HG02840 (cell line): Measurements from ENCODE around the gene AK1.

Source experiments
- ATAC-seq: cut with Tn5 transposase; IDR thresholded peaks from one replicate; pipeline ENCODE4 v1.9.1; 2021; ENCODE audit warnings: mild to moderate bottlenecking, moderate library complexity, moderate number of reproducible peaks; ENCODE audit not compliant: unreplicated experiment, low FRiP score

The AK1 gene

DNA sequence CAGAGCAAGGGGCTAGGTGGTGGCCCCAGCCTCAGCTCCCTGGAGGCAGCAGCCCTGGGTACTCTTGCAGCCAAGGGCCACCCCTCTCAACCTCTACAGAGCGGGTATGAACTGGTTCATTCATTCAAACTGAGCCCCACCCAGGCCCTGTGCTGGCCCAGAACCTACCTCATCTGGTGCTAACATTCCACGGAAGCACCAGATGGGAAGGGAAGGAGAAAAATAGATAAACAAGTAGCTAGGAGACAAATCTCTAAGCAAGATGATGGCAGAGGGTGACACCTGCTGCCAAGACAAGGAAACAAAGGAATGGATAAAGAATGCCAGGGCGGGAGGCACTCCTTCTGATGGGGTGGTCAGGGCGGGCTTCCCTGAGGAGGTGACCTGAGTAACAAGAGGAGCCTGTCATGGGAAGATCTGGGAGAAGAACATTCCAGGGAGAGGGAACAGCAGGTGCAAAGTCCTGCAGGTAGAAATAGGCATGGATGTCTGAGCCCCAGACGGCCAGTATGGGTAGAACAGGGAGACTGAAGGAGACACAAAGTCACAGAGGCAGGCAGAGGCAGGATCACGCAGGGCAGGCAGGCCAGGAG, 33.2 kb upstream of the AK1 start:
- ATAC-seq = no peak

DNA sequence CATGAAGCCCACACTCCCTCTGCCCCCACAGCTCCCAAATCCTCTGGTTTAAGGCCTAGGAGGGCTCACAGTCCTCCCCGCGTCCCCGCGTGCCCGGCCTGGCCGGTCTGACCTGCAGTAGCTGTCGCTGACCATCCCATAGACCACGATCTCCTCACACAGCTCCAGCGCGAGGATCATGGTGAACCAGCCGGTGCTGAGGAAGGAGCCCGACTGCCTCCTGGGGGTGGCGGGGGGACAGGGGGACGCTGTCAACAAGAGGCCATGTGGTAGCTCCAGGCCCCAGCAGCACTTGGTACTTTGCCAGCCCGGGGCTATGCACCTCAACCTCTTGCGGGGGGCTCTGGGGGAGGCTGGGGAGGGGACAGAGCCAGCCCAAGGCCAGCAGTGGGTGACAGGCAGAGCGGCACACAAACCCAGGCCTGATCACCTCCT, 32.4 kb upstream of the AK1 start:
- ATAC-seq = no peak

DNA sequence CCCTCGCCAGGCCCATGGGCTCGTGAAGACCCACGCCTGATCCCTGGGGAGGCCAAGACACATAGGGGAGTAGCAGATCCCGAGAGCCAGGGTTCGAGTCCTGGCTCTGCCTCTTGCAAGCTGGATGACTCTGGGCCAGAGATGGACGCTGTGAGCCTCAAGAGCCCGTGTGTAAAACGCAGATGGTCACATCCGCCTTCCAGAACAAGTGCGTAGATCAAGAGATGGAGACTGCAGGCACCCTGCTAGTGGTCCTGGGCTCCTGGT, 31.1 kb upstream of the AK1 start:
- ATAC-seq = no peak

DNA sequence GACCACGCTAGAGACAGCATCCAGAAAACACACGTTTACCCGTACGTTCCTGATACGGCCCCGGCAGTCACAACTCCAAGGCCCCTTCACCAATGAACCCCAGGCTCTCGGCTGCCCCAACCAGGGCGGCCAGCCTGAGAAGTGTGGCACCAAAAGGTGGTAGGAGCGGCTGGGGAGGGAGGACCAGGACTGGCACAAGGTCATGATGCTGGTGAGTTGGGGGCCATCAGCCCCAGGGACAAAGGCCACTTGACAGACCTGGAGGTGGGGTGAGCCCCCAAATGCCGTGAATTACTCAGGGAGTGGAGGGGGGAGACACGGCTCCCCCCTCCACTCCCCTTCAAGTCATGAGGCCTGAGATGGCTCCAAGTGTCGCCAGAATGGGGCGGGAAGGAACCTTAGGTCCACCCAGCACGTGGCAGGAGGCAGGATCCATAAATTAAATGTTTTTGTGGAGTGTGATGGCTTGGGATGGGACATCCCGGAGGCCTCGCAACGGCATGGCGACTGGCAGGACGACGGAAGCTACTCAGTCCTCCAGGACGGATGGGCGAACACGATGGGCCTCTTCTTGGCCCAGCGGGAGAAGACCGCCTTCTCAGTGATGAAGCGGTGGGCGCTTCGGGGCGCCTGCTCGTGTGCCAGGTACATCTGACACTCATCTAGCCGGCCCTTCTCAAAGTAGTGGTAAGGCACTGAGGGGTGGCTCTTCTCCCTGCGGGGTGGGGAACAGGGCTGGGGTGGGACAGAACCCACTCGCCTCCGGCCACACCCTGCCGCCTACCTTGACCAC, 30.6 kb upstream of the AK1 start:
- no peak for ATAC-seq

DNA sequence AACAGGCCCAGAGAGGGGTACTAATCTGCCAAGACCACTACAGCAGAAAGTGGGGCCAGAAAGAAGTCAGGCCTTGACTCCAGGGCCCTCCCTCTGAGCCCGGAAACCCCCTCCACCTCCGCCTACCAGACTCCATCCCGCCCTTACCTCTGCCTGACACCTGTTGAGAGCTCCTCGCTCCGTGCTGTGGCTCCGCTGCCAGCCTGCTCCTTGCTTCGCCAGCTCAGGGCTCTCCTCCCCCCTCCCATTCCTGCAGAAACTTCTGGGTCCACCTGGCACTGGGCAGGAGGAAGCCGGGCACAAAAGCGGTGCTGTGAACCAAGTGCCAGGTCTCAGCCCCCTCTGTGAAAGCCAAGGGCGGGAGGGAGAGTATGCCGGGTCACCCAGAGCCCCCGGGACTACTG, 28.3 kb upstream of the AK1 start:
- ATAC-seq = no peak

DNA sequence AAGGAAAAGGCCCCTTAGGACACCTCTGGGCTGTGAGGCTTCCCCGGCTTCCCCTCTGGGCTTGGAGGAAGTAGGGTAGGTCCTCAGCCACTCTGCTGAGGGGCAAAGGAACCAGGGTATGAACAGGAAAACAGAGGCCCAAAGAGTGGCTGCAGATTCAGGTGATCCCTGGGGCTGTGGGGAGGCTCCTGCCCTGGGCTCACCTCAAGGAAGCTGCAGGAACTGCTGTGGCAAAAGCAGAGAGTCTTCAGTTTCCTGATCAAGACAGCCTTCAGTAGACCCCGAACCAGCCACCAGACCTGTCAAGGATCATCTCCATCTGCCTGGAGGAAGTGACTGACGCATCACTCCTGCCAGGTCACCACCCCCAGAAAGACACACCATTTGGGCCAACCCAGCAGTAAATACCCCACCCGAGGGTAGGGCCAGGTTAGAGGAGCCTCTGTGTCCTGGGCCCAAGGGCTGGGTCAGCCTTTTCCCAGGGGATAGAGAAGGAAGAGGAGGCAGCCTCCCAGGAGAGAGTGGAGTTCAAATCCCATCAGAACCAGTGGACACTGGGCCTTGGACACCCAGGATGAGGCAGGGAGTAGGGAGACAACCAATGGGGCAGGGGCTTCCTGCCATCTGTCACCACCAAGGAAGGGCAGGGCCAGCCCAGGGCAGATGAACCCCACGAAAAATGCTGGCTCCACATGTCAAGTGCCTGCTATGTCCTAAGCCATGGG, 27.7 kb upstream of the AK1 start:
- no peak for ATAC-seq

DNA sequence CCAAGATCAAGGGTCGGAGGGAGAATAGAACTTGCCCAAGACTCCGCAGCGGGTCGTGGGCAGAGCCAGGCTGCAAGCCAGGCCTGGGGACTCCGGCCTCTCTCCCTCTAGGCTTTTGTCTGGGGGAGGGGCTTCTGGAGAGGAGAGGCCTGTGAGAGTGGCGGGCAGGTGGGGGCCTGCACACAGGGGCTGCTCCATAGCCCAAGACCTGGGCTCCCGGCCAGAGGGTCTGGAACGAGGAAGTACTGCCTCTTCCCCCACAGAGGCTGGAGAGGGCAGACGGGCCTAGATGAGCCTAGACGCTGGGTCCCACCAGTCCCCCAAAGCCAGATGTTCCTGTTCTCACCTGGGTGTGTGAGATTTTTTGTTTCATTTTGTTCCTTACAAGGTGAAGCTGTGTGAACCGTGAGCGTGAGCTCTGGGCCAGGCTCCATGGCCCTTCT, 27.1 kb upstream of the AK1 start:
- no peak for ATAC-seq

DNA sequence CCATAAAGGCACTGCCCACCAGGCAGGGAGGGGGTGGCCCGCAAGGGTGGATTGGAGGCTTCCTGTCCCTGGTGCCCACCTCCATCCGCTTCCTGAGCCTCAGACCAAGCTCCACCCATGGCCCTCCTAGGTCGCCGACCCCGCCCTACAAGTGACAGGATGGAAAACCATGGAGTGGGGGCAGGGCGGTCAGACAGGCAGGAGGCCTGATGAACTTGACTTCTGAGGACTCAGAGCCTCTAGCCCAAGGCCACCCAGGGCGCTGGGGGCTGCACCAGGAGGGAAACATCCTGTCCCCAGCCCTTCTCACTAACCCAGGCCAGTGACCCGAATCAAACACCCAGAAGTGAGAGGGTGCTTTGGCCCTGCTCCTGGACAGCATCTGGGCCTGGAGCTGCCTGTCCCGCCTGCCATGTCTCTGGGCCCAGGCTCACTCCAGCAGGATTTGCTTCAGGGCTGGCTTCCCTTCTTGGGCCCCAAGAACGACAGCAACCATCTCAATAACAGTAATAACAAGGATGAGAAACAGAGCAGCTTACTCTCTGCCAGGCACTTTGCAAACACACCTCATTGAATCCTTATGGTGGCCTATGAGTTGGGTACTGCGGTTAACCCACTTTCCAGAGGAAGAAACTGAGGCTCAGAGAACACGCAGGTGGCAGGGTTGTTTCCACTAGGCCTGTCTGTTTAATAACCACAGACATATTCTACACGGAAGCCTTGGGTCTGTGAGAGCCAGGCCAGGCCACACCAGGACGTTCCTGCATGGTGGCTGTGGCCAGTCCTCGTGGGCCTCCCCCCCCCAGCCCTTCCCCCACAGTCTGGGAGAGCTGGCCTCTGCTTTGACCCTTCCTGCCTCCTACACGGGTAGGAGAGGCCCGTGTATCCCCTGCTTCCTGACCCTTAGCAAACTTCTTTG, 26.3 kb upstream of the AK1 start:
- ATAC-seq = no peak

DNA sequence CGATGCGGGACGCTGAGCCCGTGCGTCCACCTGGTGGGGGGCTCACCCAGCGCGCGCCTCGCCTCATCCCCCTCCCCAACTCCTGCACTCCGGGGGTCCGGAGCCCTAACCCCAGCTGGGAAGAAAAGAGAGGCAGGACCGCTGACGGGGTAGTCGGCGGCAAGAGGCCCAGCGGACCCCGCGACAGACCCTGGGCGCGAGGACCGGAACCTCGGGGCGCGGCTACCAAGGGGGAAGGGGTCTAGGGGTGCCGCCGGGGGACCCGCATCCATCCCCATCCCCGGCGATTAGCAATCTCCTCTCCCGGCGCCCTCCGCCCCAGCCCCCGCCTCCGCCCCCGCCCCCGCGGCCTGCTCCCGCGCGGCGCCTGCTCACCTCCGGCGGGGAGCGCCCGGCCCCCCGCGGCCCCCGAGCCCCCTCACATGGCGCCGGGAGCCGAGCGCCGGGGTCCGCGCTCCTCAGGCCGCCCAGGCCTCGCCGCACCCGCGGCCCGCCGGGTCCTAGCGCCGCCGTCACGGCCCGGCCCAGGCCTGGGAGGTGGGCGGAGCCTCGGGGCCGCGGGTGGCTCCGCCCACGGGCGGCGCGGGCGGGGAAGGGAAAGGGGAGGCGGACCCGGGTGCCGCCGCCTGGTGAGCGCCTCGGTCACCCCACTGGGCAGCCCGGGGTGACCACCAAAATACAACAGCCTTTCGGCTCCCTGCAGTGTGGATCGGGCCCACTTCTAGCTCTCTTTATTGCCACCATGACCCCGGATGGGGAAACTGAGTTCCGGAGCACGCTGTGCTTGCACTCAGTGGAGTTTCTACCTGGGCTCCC, 21.9 kb upstream of the AK1 start, which contains the start of gene ST6GALNAC6:
Gene ST6GALNAC6, minus strand, starts transcription at position 476 of the 816 bp plus-strand sequence. CDS start 1,622 bp downstream, outside the sequence.
- ATAC-seq = no peak

DNA sequence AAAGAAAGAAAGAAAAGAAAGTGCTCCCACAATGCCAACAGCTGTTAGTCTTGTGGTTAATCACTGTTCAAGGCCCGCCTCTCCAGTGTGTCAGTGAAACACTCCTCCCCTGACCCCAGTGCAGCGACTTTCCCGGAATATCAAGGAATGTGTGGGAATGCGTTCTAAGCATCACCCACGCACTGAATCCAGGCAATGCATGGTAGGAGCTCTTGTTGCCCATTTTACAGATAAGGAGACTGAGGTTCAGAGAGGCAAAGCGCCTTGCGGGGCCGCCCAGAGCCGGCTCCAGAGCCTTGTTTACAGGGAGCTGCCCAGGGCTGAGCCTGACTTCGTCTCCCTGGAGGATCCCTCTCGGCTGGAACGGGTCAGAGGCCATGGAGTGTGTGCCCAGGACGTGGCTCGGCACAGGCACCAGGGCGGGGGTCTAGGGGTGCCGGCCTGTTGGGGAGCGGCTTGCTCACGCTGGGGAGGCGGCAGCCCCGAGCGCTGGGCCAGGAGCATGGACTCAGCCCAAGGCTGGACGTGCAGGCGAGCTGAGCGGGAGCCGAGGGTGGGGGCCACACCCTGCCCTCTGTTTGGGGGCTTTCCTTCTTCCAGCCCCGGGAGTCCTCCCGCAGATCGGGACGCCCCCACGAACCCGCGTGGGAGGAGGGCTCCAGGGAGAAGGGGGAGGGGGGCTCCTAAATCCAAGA, 21.1 kb upstream of the AK1 start:
- ATAC-seq = no peak

DNA sequence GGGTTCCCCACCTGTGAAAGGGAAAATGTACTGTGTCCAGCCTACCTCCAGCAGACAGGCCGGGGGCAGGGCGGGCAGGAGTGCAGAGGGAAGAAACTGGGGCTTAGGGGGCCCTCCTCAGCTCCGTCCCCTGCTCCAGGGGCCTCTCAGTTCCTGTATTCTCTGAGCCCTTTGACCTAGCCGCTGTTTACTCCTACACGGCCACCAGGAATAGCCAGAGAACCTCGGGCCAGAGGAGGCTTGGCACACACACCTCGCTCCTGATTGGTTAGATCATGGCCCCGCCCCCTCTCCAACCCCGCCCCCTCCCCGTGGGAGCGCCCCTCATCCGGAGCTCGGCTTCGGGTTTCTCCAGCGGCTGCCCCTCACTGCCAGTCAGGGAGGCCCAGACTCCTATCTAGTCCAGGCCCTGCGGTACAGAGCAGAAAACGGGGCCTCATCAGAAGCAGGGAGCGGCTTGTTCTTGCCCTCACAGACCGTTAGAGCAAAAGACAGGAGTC, 19.8 kb upstream of the AK1 start:
- ATAC-seq = no peak

DNA sequence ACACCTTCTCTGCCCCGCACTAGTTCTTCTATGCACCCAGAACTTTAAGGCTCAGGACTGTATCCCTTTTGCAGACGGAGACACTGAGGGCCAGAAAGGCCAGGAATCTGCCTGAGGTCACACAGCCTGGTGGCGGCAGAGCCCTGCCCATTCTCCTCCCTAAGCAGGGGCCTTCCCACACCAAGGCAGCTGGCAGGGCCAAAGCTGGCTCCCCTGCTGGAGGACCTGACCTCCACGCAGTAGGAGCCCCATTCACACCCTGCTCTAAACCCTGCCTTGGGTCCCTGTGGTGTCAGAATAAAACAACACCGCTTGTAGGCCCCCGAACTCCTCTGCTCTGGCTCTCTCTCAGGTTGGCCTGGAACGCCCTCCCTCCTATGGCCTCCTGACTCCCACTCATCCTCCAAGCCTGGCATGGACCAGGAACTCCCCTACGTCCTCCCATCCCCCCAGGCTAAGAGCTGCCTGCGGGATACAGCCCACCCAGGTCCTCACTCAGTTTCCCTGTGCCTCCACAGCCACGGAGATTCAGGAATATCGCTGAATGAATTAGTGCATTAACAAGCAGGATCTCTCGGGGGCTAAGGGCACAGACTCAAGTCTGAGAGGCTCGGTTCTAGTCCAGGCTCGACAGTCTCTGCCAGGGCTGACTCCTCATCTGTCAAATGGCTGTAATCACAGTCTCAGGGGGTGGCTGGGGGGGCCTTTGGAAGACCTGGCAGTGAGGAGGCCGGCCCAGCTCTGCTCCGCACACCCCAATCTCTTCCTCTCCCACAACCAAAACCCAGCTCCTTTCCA, 19.1 kb upstream of the AK1 start:
- no peak for ATAC-seq

DNA sequence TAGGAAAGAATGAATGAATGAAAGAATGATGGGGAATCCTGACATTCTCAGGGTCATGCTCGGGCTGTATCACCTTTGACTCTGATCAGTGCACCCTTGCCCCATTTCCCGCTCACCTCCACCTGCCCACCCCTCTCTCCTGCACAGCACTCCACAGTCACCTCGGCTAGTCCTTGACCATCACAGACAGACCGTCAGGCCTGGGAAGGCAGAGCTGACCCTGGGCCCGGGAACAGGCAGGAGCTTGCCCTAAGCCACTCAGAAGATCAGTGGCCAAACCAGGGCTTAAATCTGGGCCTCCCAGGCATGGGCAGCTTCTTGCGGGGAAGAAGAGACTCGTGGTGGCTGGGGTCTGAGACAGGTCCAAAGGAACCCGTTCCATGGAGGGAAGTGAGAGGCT, 18.3 kb upstream of the AK1 start:
- no peak for ATAC-seq

DNA sequence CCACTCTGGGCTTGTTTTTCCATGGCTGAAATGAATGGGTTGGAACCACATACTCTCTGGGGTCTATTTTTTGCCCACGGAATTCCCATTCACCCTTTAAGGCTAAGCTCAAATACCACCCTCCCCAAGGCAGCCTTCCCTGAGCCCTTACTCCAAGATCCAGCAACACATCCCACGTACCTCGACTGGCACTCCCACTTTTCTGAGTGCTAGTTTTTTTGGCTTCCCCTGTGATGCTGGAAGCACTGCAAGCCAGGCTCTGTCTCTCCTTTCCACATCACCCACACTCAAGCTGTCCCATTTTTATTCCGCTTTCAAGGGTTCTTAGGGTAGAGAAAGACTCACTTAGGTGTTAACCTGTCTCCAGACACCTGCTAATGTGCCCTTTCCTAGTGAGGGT, 15.9 kb upstream of the AK1 start:
- ATAC-seq = no peak

DNA sequence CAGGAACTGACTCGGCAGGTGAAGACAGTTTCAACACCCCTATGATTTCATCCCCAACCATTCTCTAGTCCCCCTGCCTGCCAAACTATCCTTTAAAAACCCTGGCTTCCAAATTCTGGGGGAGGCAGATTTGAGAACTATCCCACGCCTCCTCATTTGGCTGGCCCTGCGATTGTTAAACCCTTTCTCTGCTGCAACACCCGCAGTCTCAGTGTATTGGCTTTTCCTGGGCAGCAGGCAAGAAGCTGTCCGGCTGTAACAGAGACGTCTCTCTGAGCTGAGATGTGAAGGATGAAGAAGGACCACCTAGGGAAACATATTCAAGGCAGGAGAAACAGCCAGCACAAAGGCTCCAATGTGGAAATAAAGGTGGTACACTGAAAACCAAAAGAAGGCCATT, 15.4 kb upstream of the AK1 start:
- ATAC-seq = no peak

DNA sequence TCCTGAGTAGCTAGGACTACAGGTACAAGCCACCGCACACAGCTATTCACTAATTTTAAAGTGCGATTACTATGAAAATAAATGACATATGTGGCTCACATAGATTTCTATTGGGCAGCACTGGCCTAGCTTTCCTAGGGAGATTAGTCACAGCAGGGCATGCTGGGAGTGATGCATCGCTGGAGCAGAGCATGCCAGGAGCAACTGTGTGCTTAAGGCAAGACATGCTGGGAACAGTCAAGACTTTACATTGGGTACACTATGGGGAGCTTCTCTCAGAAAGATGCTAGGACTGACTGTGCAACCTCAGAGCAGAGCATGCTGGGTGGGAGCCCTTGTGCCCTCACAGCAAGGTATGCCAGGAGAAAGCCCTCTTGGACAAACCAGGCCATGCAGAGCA, 12.6 kb upstream of the AK1 start:
- no peak for ATAC-seq

DNA sequence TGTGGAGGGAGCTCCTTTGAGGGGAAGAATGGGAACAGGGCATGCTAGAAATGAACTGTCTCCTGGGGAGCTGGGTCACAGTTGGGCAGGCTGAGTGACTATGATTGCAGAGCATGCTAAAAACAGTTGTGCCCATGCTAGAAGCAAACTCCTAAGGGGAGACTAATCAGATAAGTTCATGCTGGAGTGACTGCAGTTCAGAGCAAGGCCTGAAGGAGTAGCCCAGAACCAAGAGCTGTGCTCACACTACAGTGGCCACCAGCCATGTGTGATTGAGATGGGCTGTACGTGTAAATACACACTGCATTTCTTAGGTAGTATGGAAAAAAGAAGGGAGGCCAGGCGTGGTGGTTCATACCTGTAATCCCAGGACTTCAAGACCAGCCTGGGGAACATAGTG, 10.3 kb upstream of the AK1 start:
- no peak for ATAC-seq

DNA sequence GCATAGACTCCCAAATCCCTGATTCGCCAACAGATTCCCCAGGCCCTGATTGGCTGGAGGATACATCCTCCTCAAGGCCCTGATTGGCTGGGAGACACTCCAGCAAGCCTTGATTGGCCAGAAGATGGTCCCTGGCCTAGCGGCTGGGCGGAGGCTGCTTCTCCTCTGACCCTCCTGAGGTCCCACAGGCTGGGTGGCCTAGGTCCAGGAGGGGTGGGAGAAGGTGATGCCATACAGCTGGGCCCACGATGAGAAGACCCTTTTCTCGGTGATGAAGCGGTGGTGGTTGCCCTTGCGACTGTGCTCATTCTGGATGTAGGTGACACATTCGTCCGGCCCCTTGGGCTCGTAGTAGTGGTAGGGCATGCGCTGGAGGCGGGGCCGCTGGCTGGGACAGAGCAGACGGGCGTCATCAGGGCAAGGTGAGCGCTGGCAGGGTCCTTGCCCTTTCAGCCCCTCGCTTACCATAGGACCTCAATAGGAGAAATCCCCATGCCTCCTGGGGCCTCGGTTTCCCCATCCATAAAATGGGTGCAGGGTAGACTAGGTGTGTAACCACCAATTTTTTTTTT, 9.0 kb upstream of the AK1 start:
- no peak for ATAC-seq
